GM21723 (cell line): ENCODE data around the gene SOS2.
A peak's percentile ranks its signal among the peaks of the same experiment; 100 is the strongest.

ENCODE experiments used
- ATAC-seq: cut with Tn5 transposase; IDR thresholded peaks from one replicate; pipeline ENCODE4 v1.9.1; 2021; ENCODE audit warnings: mild to moderate bottlenecking, moderate library complexity; ENCODE audit not compliant: unreplicated experiment

SOS2 gene

GRCh38 chr14:50231475-50232275 lies at the start of gene SOS2:
Gene SOS2, minus strand, starts transcription at chr14:50231578. Its CDS starts 295 bp downstream, at chr14:50231283.
- ATAC-seq, result peak; percentile 83

- ATAC-seq, result no peak
Observed at GRCh38 chr14:50272498-50272897, 41.1 kb upstream of the SOS2 start.

DNA sequence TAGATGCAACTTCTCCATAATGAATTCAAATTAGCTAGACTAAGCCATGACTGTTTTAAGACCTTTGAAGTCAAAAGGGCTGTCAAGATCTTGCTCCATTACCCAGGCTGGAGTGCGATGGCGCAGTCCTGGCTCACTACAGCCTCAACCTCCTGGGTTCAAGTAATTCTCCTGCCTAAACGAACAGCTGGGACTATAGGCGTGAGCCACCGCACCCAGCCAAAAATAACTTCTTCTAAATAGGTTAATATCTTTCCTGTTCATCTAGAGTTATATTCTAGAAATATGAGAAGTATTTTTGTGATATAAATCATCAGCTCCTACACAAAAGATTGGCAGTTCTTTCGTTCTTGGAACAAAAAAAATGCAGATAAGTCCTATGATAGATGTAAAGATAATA lies 39.6 kb upstream of the SOS2 start:
- ATAC-seq, result no peak

GRCh38 chr14:50265029-50265428 lies 33.7 kb upstream of the SOS2 start:
- ATAC-seq, result no peak

DNA sequence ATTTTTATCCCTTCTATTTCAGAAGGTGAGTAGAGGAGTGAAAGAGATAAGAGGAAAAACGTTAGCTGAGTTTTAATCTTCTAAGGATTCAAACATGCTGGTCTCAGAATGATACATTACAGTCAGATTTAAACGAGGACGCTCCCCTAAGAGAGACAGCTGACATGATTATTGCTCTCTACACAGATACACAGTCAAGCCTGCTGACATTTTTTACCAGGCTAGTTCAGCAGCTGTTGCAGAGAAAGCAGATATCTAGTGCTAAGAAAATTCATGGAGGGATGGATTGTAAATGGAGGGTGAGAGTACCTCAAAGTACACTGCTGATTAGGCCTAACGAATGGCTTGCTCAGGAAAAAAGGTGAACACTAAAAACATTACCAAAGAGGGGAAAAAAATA lies 31.9 kb upstream of the SOS2 start:
- no peak for ATAC-seq

- ATAC-seq, result no peak
Observed at GRCh38 chr14:50262865-50263264, 31.5 kb upstream of the SOS2 start.

- ATAC-seq, result no peak
Observed at GRCh38 chr14:50260511-50260910, 29.1 kb upstream of the SOS2 start.

DNA sequence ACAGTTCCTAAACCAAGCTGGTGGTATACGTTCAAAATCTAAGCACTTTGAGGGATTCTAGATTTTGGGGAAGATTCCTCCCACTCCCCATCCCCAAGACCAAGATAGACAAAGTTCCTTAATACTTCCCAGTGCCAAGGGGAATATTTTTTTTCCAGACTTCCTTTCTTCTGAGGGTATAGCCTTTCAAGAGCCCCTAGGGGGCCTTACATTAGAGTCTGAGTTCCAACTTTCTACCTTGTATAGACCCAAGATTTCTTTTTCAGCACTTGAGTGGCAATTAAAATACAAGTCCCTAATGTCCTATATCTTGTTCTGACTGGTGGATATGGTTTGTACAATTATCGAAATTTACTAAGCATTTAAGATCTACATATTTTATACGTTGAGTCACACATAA lies 28.7 kb upstream of the SOS2 start:
- no peak for ATAC-seq

- ATAC-seq, result no peak
Observed at GRCh38 chr14:50257732-50258131, 26.4 kb upstream of the SOS2 start.

DNA sequence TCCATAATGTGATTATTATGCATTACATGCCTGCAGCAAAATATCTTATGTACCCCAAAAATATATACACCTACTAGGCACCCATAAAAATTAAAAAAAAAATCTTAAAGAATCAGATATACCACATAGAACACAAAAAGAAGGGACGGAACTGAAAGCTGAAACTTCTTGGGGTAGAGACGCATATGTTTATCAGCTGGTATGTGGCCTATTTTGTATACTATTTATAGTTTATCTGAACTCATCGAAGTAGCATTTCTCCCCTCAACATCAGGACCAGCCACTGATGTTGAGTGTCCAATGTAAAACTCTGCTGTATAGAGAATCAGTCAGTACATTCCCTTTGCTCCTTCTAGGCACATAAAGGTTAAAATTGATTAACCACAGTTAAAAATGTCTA lies 22.9 kb upstream of the SOS2 start:
- ATAC-seq, result no peak

DNA sequence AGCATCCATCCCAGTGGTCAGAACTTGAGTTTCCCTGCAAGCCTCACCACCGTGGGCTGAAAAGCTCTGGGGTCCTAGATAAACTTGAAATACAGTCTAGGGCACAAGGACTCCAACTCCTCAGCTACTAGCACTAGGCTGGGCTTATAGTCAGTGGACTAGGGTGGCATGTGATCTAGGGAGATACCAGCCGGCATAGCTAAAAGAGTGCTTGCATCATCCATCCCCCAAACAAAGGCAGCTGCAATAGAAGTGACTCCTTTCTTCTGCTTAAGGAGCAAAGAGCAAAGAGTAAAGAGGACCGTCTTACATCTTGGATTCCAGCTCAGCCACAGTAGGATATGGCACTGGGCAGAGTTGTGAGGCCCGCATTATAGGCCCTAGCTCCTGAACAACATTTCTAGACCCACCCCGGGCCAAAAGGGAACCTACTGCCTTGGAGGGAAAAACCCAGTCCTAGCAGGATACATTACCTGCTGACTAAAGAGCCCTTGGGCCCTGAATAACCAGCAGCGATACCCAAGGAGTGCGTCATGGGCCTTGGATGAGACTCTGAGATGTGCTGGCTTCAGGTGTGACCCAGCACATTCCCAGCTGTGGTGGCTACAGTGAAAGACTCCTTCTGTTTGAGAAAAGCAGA lies 17.9 kb upstream of the SOS2 start:
- ATAC-seq, result no peak

GRCh38 chr14:50247245-50247644 lies 15.9 kb upstream of the SOS2 start:
- ATAC-seq, result no peak

- ATAC-seq, result no peak
Observed at GRCh38 chr14:50242566-50243310, 11.4 kb upstream of the SOS2 start.

DNA sequence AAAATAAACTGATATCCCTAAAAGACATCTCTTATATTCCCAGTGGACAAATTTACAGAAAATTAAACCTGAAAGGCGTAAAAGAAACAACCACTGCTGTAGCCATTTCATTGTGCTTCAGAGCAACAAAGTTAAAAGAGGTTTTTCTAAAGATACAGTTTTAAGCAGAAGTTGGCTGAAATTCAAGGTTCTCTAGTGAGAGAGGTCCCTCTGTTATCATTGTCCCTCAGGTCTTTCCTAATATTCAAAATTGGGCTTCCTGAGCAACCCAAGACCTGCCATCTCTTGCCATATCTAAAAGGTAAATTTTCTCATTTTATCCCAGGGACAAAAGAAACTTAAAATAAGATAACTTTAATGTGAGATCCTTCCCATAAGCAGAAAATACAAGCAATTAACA lies 10.7 kb upstream of the SOS2 start:
- no peak for ATAC-seq

DNA sequence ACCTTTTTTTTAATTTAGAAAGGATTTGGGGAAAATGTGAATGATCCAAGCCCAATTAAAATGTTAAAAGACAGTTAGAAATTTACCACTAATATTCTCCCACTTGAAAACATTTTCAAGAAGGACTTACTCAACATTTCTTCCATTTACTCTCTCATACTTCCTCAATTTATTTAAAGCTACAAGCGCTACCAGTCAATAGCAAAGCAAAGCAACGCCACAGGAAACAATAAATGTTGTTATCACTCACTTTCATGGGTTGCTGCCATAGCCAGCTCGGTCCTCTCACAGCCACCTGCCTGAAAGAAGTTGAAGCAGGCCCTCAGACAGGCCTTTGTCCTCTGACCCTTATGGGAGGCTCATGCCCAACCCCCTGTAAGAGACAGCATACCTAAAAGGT lies 6.0 kb upstream of the SOS2 start:
- no peak for ATAC-seq

GRCh38 chr14:50233951-50234250 lies 2.5 kb upstream of the SOS2 start:
- ATAC-seq, result no peak

DNA sequence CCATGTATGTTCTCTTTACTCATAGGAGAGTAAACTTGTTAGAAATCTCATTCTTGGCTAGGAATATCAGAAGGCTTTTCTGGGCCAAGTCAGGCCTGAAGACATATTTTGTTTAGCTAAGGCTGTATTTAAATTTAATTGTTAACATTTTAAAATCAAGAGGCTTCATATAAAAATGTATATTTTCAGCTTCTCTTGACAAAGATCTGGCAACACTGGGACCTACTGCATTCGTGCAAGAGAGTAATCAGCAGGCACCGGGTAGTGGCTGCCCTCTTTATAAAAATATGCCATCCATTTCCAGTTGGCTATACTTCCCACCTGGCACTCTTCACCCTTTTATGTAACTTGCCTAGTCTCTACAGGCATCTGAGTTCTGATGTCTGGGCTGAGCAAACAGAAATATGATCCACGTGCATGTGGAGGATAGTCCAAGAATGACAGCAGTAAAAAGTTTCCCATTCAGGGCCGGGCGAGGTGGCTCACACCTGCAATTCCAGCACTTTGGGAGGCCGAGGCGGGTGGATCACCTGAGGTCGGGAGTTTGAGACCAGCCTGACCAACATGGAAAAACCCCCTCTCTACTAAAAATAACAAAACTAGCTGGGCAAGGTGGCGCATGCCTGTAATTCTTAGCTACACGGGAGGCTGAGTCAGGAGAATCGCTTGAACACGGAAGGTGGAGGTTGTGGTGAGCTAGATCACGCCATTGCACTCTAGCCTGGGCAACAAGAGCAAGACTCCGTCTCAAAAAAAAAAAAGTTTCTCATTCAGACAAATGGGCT lies 2.0 kb upstream of the SOS2 start:
- no peak for ATAC-seq

DNA sequence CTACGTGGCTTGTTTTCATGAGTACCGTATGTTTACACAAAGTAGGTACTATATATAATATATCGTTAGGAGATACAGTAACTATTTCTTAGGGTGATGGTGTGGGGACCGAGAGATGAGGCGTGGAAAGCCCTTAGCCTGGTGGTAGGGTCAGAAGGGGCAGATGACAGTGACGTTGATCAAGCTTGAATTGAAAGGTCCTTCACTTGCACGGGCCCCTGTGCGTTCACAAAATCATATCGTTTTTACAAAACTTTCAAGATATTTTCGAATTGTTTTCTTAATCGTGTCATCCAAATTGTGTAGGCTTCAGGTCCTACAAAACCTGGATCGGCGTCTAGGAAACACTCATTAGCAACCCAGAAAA lies 881 bp upstream of the SOS2 start:
- no peak for ATAC-seq

DNA sequence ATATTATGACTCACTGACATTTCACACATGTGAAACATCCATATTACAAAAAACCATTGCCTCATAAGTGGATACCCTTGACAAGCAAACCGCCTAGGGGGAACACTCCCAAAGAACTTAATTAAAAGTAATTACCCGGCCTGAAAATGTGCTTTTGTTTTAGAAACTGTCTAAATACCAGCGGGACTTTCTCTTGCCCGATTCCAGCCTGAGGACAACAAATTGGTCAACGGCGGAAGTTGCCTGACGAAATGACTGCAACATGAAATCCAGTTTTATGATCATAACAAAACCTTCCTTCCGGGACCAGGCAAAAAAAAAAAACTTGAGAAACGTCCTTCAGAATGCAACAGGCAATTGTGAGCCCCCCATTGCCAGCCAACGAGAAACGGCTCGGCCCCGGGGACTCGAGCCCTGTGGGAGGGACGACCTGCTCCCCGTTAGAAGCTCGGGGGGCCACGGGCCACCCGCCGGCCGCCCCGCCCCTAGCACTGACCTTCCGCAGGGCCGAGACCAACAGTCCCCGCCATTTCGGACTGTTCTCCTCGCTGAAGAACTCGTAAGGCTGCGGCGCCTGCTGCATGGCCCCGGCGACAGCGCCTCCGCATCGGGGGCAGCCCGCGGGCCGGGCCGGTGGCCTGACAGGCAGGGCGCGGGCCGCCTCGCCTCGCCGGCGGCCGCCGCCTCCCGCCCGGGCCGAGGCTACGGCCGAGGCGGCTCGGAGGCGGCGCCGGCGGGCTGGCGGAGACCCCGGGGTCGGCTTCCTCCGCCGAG lies 490 bp downstream of the SOS2 start:
- ATAC-seq, result peak; percentile 36

- ATAC-seq, result no peak
Observed at GRCh38 chr14:50230401-50230700, 1.0 kb downstream of the SOS2 start.

DNA sequence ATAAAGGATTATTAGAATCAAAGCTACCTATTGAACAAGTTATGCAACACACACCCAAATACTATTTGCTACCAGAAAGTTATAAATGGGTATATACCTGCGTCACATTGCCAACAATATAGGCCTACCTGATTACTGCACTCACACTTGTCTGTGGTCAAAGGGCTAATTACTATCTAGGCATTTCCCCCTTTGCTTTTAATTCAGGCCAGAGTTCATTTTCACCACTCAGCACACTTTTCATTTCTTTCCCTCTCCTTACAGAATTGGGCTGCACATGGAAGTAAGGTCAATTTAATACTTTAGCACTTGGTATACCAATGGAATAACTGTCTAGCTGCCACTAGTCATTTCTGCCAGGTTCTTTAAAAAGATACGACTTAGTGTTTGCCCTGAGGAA lies 1.7 kb downstream of the SOS2 start:
- no peak for ATAC-seq
